AG09319 (cell line): ENCODE results near the gene GRIFIN.

ENCODE experiments used
- DNase-seq: peaks from one replicate; pipeline ENCODE4 v3.0.0-alpha.2; 2010; ENCODE audit warnings: low read depth; ENCODE audit errors: extremely low read depth
- TF ChIP-seq, protein P1 (sequence below): IDR thresholded peaks from 2 replicates; pipeline ENCODE4 v1.5.1; 2011; ENCODE audit warnings: low read depth, mild to moderate bottlenecking, inconsistent platforms, low read length, moderate library complexity

GRIFIN gene

GRCh38 chr7:2507208-2507916, 31.2 kb upstream of the GRIFIN start:
- TF ChIP-seq, protein P1, sequence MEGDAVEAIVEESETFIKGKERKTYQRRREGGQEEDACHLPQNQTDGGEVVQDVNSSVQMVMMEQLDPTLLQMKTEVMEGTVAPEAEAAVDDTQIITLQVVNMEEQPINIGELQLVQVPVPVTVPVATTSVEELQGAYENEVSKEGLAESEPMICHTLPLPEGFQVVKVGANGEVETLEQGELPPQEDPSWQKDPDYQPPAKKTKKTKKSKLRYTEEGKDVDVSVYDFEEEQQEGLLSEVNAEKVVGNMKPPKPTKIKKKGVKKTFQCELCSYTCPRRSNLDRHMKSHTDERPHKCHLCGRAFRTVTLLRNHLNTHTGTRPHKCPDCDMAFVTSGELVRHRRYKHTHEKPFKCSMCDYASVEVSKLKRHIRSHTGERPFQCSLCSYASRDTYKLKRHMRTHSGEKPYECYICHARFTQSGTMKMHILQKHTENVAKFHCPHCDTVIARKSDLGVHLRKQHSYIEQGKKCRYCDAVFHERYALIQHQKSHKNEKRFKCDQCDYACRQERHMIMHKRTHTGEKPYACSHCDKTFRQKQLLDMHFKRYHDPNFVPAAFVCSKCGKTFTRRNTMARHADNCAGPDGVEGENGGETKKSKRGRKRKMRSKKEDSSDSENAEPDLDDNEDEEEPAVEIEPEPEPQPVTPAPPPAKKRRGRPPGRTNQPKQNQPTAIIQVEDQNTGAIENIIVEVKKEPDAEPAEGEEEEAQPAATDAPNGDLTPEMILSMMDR = no peak
- no peak for DNase-seq

- TF ChIP-seq, protein P1 = no peak
Measured at GRCh38 chr7:2505401-2505800, 29.2 kb upstream of the GRIFIN start.

GRCh38 chr7:2504889-2505375, 28.7 kb upstream of the GRIFIN start:
- DNase-seq = no peak
- TF ChIP-seq, protein P1 = no peak

More at GRCh38 chr7:2505401-2505800, 29.2 kb upstream of the GRIFIN start:
- no peak for DNase-seq

DNA sequence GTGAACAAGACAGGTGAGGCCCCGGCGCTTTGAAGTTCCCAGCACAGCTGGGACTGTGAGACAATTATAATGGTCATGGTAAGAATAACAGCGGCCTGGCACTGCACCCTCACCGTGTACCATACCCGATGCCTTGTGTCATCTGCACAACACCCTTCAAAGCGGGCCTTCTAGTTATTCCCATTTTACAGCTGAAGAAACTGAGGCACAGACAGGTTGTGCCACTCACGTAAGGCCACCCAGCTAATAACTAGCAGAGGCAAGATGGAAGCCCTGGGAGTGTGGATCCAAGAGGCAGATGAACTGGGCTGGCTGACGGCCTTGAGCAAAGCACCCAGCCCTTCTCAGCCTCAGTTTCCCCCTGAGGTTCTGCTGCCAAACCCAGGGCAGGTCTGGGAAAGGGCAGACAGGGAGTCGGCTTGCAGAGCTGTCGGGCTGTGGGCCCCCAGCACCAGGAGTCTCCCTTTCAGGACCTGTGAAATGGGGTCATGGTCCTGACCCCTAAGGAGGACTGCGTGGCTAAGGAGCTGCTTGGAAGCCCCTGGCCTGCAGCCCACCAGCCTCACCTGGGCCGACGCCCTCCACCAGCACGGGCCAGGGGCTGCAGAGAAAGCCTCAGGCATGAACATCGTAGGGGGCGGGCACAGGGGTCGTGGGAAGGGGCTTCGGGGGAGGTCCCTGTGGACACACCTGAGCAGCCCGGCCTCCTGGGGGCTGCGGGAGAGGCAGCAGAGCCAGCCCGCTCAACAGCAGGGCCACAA, 28.1 kb upstream of the GRIFIN start:
- no peak for DNase-seq
- TF ChIP-seq, protein P1 = no peak

DNA sequence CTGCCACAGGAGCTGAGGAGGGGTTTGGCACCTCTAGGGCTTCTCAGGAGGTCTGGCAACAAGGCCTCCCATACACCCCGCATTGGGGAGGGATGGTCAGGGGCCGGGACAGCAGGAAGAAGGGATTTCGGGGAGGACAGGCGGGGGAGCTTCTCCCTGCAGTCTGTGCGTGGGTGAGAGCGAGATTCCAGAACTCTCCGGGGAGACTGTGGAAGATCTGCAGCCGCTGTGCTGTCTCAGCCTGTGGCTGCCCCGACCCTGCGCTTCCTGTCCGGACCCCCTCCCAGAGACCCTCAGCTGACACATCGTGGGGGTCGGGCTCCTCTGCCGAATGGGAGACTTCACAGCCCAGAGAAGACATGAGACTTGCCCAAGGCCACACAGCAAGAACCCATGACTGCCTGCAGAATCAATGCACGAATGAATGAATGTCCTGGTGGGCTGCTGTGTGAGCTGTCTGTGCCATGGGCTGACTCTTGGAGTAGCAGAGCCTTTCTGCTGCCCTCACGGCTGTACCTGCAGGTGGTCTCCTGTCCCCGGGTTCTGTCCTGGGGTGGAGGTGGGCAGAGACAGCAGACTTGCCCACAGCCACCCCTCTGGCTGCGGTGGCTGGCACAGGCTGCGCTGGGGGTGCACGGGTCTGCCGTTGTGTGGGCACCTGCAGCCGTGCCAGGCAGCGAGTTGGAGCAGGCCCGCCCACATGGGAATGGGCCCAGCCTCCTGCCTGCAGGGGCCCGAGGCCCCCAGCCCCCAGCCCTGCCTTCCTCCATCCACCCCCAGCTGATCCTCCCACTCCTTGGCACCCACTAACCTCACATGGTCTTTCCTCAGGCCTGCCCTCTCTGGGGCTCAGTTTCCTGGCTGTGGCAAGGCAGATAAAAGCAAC, 27.1 kb upstream of the GRIFIN start:
- DNase-seq = no peak
- TF ChIP-seq, protein P1 = no peak

DNA sequence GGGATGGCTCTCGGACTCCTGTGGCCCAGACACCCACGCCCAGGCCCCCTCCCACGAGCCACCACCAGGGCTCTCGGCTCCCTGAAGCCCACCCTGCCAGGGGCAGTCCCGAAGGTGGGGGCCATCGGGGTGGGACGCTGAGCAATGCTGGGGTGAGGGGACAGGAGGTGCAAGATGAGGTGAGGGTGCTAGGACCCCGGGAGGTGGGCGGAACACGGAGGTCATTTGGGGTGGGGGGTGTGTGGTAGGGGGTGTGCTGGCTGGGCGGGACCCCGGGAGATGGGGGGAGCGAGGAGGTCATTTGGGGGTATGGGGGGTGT, 26.4 kb upstream of the GRIFIN start:
- no peak for DNase-seq
- TF ChIP-seq, protein P1 = no peak
